Measurements from ENCODE around the gene SYT1.

SYT1 gene

GRCh38 chr12:79327465-79327864, 462.9 kb downstream of the SYT1 start:
- Histone ChIP-seq H3K27me3 (ENCODE audit: low read depth, low read length) (no peaks in the 10 kb centered on the region), H3K27ac (ENCODE audit: low read length) (no peak overlapping the region), H3K36me3 (ENCODE audit: control insufficient read depth in 1 of 2, insufficient read depth in 2 of 2, low read length in 2 of 2) (no peaks in the 10 kb centered on the region), H3K4me3 (ENCODE audit: low read depth in 1 of 2, low read length in 2 of 2) (no peak overlapping the region), H3K4me1 (ENCODE audit: control insufficient read depth in 1 of 2, insufficient read depth in 2 of 2, low read length in 2 of 2) (no peaks in the 10 kb centered on the region), H3K9me3 (ENCODE audit: control insufficient read depth in 1 of 2, low read length in 2 of 2) (no peaks in the 10 kb centered on the region)

GRCh38 chr12:79329933-79330332, 465.4 kb downstream of the SYT1 start:
- Histone ChIP-seq H3K4me3 (ENCODE audit: low read depth in 1 of 2, low read length in 2 of 2) (no peak overlapping the region), H3K36me3 (ENCODE audit: control insufficient read depth in 1 of 2, insufficient read depth in 2 of 2, low read length in 2 of 2) (no peaks in the 10 kb centered on the region), H3K27me3 (ENCODE audit: low read depth, low read length) (no peaks in the 10 kb centered on the region), H3K9me3 (ENCODE audit: control insufficient read depth in 1 of 2, low read length in 2 of 2) (no peaks in the 10 kb centered on the region), H3K27ac (ENCODE audit: low read length) (no peak overlapping the region), H3K4me1 (ENCODE audit: control insufficient read depth in 1 of 2, insufficient read depth in 2 of 2, low read length in 2 of 2) (no peaks in the 10 kb centered on the region)

GRCh38 chr12:79331870-79332269, 467.3 kb downstream of the SYT1 start:
- H3K27me3 ChIP-seq (ENCODE audit: low read depth, low read length) = no peaks in the 10 kb centered on the region
- H3K4me1 ChIP-seq (ENCODE audit: control insufficient read depth in 1 of 2, insufficient read depth in 2 of 2, low read length in 2 of 2) = no peaks in the 10 kb centered on the region
- no peak overlapping the region for H3K4me3 ChIP-seq (ENCODE audit: low read depth in 1 of 2, low read length in 2 of 2)
- no peaks in the 10 kb centered on the region for H3K9me3 ChIP-seq (ENCODE audit: control insufficient read depth in 1 of 2, low read length in 2 of 2)
- no peaks in the 10 kb centered on the region for H3K36me3 ChIP-seq (ENCODE audit: control insufficient read depth in 1 of 2, insufficient read depth in 2 of 2, low read length in 2 of 2)
- H3K27ac ChIP-seq (ENCODE audit: low read length) = no peak overlapping the region

- H3K4me1 ChIP-seq (ENCODE audit: control insufficient read depth in 1 of 2, insufficient read depth in 2 of 2, low read length in 2 of 2) = no peaks in the 10 kb centered on the region
- H3K27me3 ChIP-seq (ENCODE audit: low read depth, low read length) = no peaks in the 10 kb centered on the region
- no peak overlapping the region for H3K4me3 ChIP-seq (ENCODE audit: low read depth in 1 of 2, low read length in 2 of 2)
- H3K9me3 ChIP-seq (ENCODE audit: control insufficient read depth in 1 of 2, low read length in 2 of 2) = no peaks in the 10 kb centered on the region
- no peaks in the 10 kb centered on the region for H3K36me3 ChIP-seq (ENCODE audit: control insufficient read depth in 1 of 2, insufficient read depth in 2 of 2, low read length in 2 of 2)
- H3K27ac ChIP-seq (ENCODE audit: low read length) = no peak overlapping the region
Observed at GRCh38 chr12:79333144-79333543, 468.6 kb downstream of the SYT1 start.

GRCh38 chr12:79337662-79338290, 473.2 kb downstream of the SYT1 start:
- no peak overlapping the region for H3K4me3 ChIP-seq (ENCODE audit: low read depth in 1 of 2, low read length in 2 of 2)
- H3K4me1 ChIP-seq (ENCODE audit: control insufficient read depth in 1 of 2, insufficient read depth in 2 of 2, low read length in 2 of 2) = no peaks in the 10 kb centered on the region
- H3K27ac ChIP-seq (ENCODE audit: low read length) = no peak overlapping the region
- H3K27me3 ChIP-seq (ENCODE audit: low read depth, low read length) = no peaks in the 10 kb centered on the region
- no peaks in the 10 kb centered on the region for H3K36me3 ChIP-seq (ENCODE audit: control insufficient read depth in 1 of 2, insufficient read depth in 2 of 2, low read length in 2 of 2)
- H3K9me3 ChIP-seq (ENCODE audit: control insufficient read depth in 1 of 2, low read length in 2 of 2) = no peaks in the 10 kb centered on the region

GRCh38 chr12:79344855-79345847, 480.6 kb downstream of the SYT1 start:
- Histone ChIP-seq H3K9me3 (ENCODE audit: control insufficient read depth in 1 of 2, low read length in 2 of 2) (no peaks in the 10 kb centered on the region), H3K4me1 (ENCODE audit: control insufficient read depth in 1 of 2, insufficient read depth in 2 of 2, low read length in 2 of 2) (no peaks in the 10 kb centered on the region), H3K4me3 (ENCODE audit: low read depth in 1 of 2, low read length in 2 of 2) (no peak overlapping the region), H3K36me3 (ENCODE audit: control insufficient read depth in 1 of 2, insufficient read depth in 2 of 2, low read length in 2 of 2) (no peaks in the 10 kb centered on the region), H3K27me3 (ENCODE audit: low read depth, low read length) (no peaks in the 10 kb centered on the region), H3K27ac (ENCODE audit: low read length) (no peak overlapping the region)

- Histone ChIP-seq H3K27me3 (ENCODE audit: low read depth, low read length) (no peaks in the 10 kb centered on the region), H3K9me3 (ENCODE audit: control insufficient read depth in 1 of 2, low read length in 2 of 2) (no peaks in the 10 kb centered on the region), H3K36me3 (ENCODE audit: control insufficient read depth in 1 of 2, insufficient read depth in 2 of 2, low read length in 2 of 2) (no peaks in the 10 kb centered on the region), H3K4me1 (ENCODE audit: control insufficient read depth in 1 of 2, insufficient read depth in 2 of 2, low read length in 2 of 2) (no peaks in the 10 kb centered on the region), H3K4me3 (ENCODE audit: low read depth in 1 of 2, low read length in 2 of 2) (no peak overlapping the region), H3K27ac (ENCODE audit: low read length) (no peak overlapping the region)
Observed at GRCh38 chr12:79347866-79348265, 483.3 kb downstream of the SYT1 start.

- Histone ChIP-seq H3K9me3 (ENCODE audit: control insufficient read depth in 1 of 2, low read length in 2 of 2) (no peaks in the 10 kb centered on the region), H3K4me3 (ENCODE audit: low read depth in 1 of 2, low read length in 2 of 2) (no peak overlapping the region), H3K4me1 (ENCODE audit: control insufficient read depth in 1 of 2, insufficient read depth in 2 of 2, low read length in 2 of 2) (no peaks in the 10 kb centered on the region), H3K36me3 (ENCODE audit: control insufficient read depth in 1 of 2, insufficient read depth in 2 of 2, low read length in 2 of 2) (no peaks in the 10 kb centered on the region), H3K27me3 (ENCODE audit: low read depth, low read length) (no peaks in the 10 kb centered on the region), H3K27ac (ENCODE audit: low read length) (no peak overlapping the region)
Observed at GRCh38 chr12:79351251-79351650, 486.7 kb downstream of the SYT1 start.

GRCh38 chr12:79356216-79356615, 491.6 kb downstream of the SYT1 start:
- H3K27me3 ChIP-seq (ENCODE audit: low read depth, low read length) = no peaks in the 10 kb centered on the region
- H3K4me3 ChIP-seq (ENCODE audit: low read depth in 1 of 2, low read length in 2 of 2) = no peak overlapping the region
- H3K27ac ChIP-seq (ENCODE audit: low read length) = no peak overlapping the region
- no peaks in the 10 kb centered on the region for H3K36me3 ChIP-seq (ENCODE audit: control insufficient read depth in 1 of 2, insufficient read depth in 2 of 2, low read length in 2 of 2)
- H3K9me3 ChIP-seq (ENCODE audit: control insufficient read depth in 1 of 2, low read length in 2 of 2) = no peaks in the 10 kb centered on the region
- H3K4me1 ChIP-seq (ENCODE audit: control insufficient read depth in 1 of 2, insufficient read depth in 2 of 2, low read length in 2 of 2) = no peaks in the 10 kb centered on the region

- Histone ChIP-seq H3K4me1 (ENCODE audit: control insufficient read depth in 1 of 2, insufficient read depth in 2 of 2, low read length in 2 of 2) (no peaks in the 10 kb centered on the region), H3K27me3 (ENCODE audit: low read depth, low read length) (no peaks in the 10 kb centered on the region), H3K27ac (ENCODE audit: low read length) (no peak overlapping the region), H3K4me3 (ENCODE audit: low read depth in 1 of 2, low read length in 2 of 2) (no peak overlapping the region), H3K36me3 (ENCODE audit: control insufficient read depth in 1 of 2, insufficient read depth in 2 of 2, low read length in 2 of 2) (no peaks in the 10 kb centered on the region), H3K9me3 (ENCODE audit: control insufficient read depth in 1 of 2, low read length in 2 of 2) (no peaks in the 10 kb centered on the region)
Observed at GRCh38 chr12:79357048-79357447, 492.5 kb downstream of the SYT1 start.

GRCh38 chr12:79358716-79359300, 494.2 kb downstream of the SYT1 start:
- Histone ChIP-seq H3K9me3 (ENCODE audit: control insufficient read depth in 1 of 2, low read length in 2 of 2) (no peaks in the 10 kb centered on the region), H3K27ac (ENCODE audit: low read length) (no peak overlapping the region), H3K4me3 (ENCODE audit: low read depth in 1 of 2, low read length in 2 of 2) (no peak overlapping the region), H3K27me3 (ENCODE audit: low read depth, low read length) (no peaks in the 10 kb centered on the region), H3K4me1 (ENCODE audit: control insufficient read depth in 1 of 2, insufficient read depth in 2 of 2, low read length in 2 of 2) (no peaks in the 10 kb centered on the region), H3K36me3 (ENCODE audit: control insufficient read depth in 1 of 2, insufficient read depth in 2 of 2, low read length in 2 of 2) (no peaks in the 10 kb centered on the region)
